Activated CD8-positive, alpha-beta T cell treated with anti-CD3 and anti-CD28 coated beads for 36 hours (primary cell): ENCODE results near the gene EWSR1. TPM values are rescaled to one million over a fixed set of nuclear protein-coding genes. Genes with fewer than 3 reads are reported as not detected.

Experiments
- ATAC-seq: fragments of 200-7000 bp; cut with Tn5 transposase; one replicate; pipeline ENCODE4 v1.10.0; 2021; ENCODE audit warnings: mild to moderate bottlenecking, moderate library complexity
- CTCF ChIA-PET: fragments of 350-600 bp; sonication (Branson Sonifier 250); formaldehyde crosslinking; loops from one replicate; lab custom pipeline; 2021; ENCODE audit warnings: antibody characterized with exemption; lab: Charles Lee
- POLR2A ChIA-PET: fragments of 350-600 bp; sonication (Branson Sonifier 250); formaldehyde crosslinking; loops from one replicate; lab custom pipeline; 2021; ENCODE audit warnings: antibody characterized with exemption; lab: Charles Lee
- DNase-seq: peaks from one replicate; pipeline ENCODE4 v3.0.0-alpha.2; 2020
- H3K27ac Mint-ChIP-seq: one replicate; pipeline ENCODE4 v1.8.0; 2021; ENCODE audit warnings: mild to moderate bottlenecking, mixed read lengths
- H3K27me3 Mint-ChIP-seq: one replicate; pipeline ENCODE4 v1.8.0; 2021; ENCODE audit warnings: mixed read lengths
- H3K36me3 Mint-ChIP-seq: one replicate; pipeline ENCODE4 v1.8.0; 2021; ENCODE audit warnings: low read depth, mixed read lengths
- H3K4me1 Mint-ChIP-seq: one replicate; pipeline ENCODE4 v1.8.0; 2021; ENCODE audit warnings: low read depth, mixed read lengths
- H3K4me3 Mint-ChIP-seq: one replicate; pipeline ENCODE4 v1.8.0; 2021; ENCODE audit warnings: mild to moderate bottlenecking, moderate library complexity, mixed read lengths
- H3K9me3 Mint-ChIP-seq: one replicate; pipeline ENCODE4 v1.8.0; 2021; ENCODE audit warnings: mixed read lengths
- intact Hi-C: fragments of 100-400 bp; cut with micrococcal nuclease; formaldehyde crosslinking; loops from one replicate; pipeline ENCODE4 v1.10.0; 2022
- total RNA-seq, 2 experiments: library from RNA; stranded (reverse); gene quantifications; one replicate each; pipeline ENCODE4 v1.2.3, GENCODE V29; 2021
- TF ChIP-seq, protein P1 (sequence below): fragments of 200-600 bp; IDR thresholded peaks from one replicate; pipeline ENCODE4 v1.8.0; 2022; ENCODE audit warnings: antibody characterized with exemption, mild to moderate bottlenecking

The EWSR1 gene
- total RNA-seq, 2 experiments from 2014 or later, result 307 to 315 TPM

DNA sequence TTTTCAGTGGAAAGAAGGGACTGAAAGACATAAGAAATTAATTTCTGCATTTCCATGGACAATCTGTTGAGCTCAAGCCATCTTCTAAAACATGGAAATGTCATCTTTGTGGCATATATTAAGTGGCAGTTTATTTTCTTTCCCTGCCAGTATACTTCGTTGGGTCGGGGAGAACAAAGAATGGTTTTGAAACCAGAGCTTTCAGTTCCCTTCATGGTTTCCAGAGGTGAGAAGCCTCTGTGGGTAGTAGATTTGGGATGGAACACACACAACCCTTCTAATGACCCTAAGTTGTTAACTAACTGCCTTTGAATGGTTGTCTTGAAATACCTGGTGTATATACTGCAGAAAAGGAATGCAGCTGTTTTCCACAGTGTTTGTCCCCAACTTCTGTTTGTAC is 20.8 kb downstream of the EWSR1 start:
- ATAC-seq (no peak), DNase-seq (no peak)
- ChIA-PET CTCF (interaction anchor here (1.3 kb wide), 1 partner anchor 25 kb away, joined by 3 read pairs; no protein-coding TSS in a partner anchor), POLR2A (interaction anchor here (1.1 to 8.3 kb wide), 4 partner anchors 10 to 21 kb away, joined by 4 to 51 read pairs (median 6); partner anchors contain the start of genes EWSR1 and RHBDD3)
- Mint-ChIP-seq H3K4me3 (no peak overlapping the region), H3K27ac (peak overlapping the region; percentile 0), H3K27me3 (no peaks in the 10 kb centered on the region), H3K9me3 (no peaks in the 10 kb centered on the region), H3K4me1 (peaks cover 17% of the 10 kb centered on the region), H3K36me3 (peaks cover 60% of the 10 kb centered on the region)
- intact Hi-C loops, result no loop called here
- TF ChIP-seq, protein P1, sequence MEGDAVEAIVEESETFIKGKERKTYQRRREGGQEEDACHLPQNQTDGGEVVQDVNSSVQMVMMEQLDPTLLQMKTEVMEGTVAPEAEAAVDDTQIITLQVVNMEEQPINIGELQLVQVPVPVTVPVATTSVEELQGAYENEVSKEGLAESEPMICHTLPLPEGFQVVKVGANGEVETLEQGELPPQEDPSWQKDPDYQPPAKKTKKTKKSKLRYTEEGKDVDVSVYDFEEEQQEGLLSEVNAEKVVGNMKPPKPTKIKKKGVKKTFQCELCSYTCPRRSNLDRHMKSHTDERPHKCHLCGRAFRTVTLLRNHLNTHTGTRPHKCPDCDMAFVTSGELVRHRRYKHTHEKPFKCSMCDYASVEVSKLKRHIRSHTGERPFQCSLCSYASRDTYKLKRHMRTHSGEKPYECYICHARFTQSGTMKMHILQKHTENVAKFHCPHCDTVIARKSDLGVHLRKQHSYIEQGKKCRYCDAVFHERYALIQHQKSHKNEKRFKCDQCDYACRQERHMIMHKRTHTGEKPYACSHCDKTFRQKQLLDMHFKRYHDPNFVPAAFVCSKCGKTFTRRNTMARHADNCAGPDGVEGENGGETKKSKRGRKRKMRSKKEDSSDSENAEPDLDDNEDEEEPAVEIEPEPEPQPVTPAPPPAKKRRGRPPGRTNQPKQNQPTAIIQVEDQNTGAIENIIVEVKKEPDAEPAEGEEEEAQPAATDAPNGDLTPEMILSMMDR, result no peak

DNA sequence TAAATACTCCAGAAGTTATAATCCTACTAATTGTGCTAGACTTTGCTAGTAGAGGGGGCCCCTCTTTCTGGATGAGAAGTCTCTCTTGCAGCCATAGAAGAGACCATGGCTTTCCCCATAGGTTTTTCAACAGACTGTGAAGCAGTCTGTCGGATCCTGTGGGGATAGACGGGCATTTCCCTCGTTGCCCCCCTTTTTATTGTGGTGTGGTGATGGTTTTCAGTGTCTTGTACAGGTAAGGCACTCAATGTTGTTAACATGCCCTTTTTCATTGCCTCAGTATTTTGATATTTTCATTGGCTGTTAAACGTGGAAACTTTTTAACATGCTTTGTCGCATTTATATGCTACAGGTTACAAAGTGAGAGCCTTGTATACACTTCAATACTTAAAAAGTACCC is 22.0 kb downstream of the EWSR1 start:
- peaks cover 13% of the 10 kb centered on the region for H3K4me1 Mint-ChIP-seq
- ChIA-PET CTCF (no interaction called here), POLR2A (interaction anchor here (0.6 to 1.6 kb wide), 4 partner anchors 11 to 27 kb away, joined by 3 to 5 read pairs (median 4); no protein-coding TSS in a partner anchor)
- ATAC-seq (no peak), DNase-seq (no peak)
- TF ChIP-seq, protein P1, result no peak
- H3K27me3 Mint-ChIP-seq, result no peaks in the 10 kb centered on the region
- no peak overlapping the region for H3K27ac Mint-ChIP-seq
- intact Hi-C loops, result no loop called here
- no peak overlapping the region for H3K4me3 Mint-ChIP-seq
- H3K9me3 Mint-ChIP-seq, result no peaks in the 10 kb centered on the region
- peaks cover 61% of the 10 kb centered on the region for H3K36me3 Mint-ChIP-seq

DNA sequence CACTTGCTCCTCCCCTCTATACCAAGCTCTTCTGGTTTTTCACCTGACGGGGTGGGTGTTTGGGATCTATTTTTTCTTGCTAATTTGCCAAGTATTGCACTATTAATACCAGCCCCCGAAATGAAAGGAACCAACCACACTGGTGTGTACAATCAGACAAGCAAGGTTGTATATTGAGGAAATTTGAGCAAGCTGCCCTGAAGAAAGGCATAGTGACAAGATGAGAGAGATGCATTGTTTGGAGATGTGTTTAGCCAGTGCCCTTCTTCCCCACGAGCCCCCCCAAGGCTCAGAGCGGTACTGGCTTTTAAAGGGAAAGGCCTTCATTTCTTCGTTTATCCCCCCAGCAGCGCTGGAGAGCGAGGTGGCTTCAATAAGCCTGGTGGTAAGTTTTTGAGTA is 23.1 kb downstream of the EWSR1 start:
- intact Hi-C loops, result no loop called here
- H3K4me1 Mint-ChIP-seq, result peaks cover 13% of the 10 kb centered on the region
- peak overlapping the region; percentile 37 for H3K27ac Mint-ChIP-seq
- H3K9me3 Mint-ChIP-seq, result no peaks in the 10 kb centered on the region
- DNase-seq (no peak), ATAC-seq (no peak)
- TF ChIP-seq, protein P1, result no peak
- ChIA-PET POLR2A (interaction anchor here (1.0 to 1.6 kb wide), 4 partner anchors 11 to 24 kb away, joined by 4 to 5 read pairs (median 4); partner anchors contain the start of gene RHBDD3), CTCF (no interaction called here)
- H3K4me3 Mint-ChIP-seq, result no peak overlapping the region
- peaks cover 63% of the 10 kb centered on the region for H3K36me3 Mint-ChIP-seq
- H3K27me3 Mint-ChIP-seq, result no peaks in the 10 kb centered on the region

DNA sequence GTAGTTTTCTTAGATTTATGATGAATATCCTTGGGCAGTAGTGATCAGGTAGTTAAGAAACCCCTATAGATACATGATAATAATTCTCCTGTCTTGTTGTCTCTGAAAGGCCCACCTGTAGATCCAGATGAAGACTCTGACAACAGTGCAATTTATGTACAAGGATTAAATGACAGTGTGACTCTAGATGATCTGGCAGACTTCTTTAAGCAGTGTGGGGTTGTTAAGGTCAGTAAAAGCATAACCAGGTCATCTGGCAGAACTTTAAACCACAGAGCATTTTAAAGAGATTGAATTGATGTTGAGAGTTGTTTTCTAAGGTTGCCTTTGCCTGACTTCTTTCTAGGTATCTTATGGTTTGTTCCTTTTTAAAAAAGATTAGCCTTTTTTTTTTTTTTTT is 24.3 kb downstream of the EWSR1 start:
- intact Hi-C loops, result no loop called here
- H3K36me3 Mint-ChIP-seq, result peaks cover 64% of the 10 kb centered on the region
- DNase-seq, result no peak
- ChIA-PET POLR2A (interaction anchor here (1.0 to 1.3 kb wide), 2 partner anchors 10 to 16 kb away, joined by 4 read pairs; no protein-coding TSS in a partner anchor), CTCF (interaction anchor here (1.4 kb wide), 1 partner anchor 20 kb away, joined by 3 read pairs; no protein-coding TSS in a partner anchor)
- ATAC-seq, result no peak
- no peak overlapping the region for H3K4me3 Mint-ChIP-seq
- TF ChIP-seq, protein P1, result no peak
- peaks cover 9% of the 10 kb centered on the region for H3K4me1 Mint-ChIP-seq
- no peaks in the 10 kb centered on the region for H3K27me3 Mint-ChIP-seq
- no peaks in the 10 kb centered on the region for H3K9me3 Mint-ChIP-seq
- no peak overlapping the region for H3K27ac Mint-ChIP-seq

DNA sequence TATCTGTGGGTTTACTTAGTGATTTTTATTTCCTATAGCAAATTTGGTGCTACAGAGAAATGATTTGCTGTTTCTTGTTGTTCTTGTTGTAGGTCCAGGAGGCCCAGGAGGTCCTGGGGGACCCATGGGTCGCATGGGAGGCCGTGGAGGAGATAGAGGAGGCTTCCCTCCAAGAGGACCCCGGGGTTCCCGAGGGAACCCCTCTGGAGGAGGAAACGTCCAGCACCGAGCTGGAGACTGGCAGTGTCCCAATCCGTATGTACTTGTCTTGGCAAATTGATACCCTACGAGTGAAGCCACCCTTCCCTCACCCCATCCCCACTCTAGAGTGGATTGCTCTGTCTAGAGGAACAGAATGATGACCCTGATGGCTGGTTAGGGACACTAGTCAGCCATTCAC is 30.6 kb downstream of the EWSR1 start:
- H3K4me1 Mint-ChIP-seq, result peaks cover 7% of the 10 kb centered on the region
- TF ChIP-seq, protein P1, result no peak
- H3K4me3 Mint-ChIP-seq, result no peak overlapping the region
- no peaks in the 10 kb centered on the region for H3K27me3 Mint-ChIP-seq
- ATAC-seq (no peak), DNase-seq (no peak)
- H3K27ac Mint-ChIP-seq, result peak overlapping the region; percentile 38
- ChIA-PET POLR2A (interaction anchor here (1.2 to 6.1 kb wide), 4 partner anchors 10 to 29 kb away, joined by 3 to 29 read pairs (median 8); partner anchors contain the start of genes EWSR1 and RHBDD3), CTCF (no interaction called here)
- intact Hi-C loops, result no loop called here
- H3K9me3 Mint-ChIP-seq, result no peaks in the 10 kb centered on the region
- H3K36me3 Mint-ChIP-seq, result peaks cover 55% of the 10 kb centered on the region
